ACHN (cell line): Measurements from ENCODE around the gene SENP2.
"Not testable (repeated sequence)": the region's sequence is repeated elsewhere in the genome, so short reads cannot be mapped to it uniquely, and the experiment has no call there.

Experiments
- DNase-seq: peaks from one replicate; pipeline ENCODE4 v3.0.0-alpha.2; 2015
- in situ Hi-C: cut with HindIII; loops from 2 replicates; pipeline ENCODE4 v1.10.0; 2017; ENCODE audit warnings: low sequenced_read_pairs, low pct_ligation_motif_present, low pct_unique_long_range_greater_than_20kb

Gene SENP2

DNA sequence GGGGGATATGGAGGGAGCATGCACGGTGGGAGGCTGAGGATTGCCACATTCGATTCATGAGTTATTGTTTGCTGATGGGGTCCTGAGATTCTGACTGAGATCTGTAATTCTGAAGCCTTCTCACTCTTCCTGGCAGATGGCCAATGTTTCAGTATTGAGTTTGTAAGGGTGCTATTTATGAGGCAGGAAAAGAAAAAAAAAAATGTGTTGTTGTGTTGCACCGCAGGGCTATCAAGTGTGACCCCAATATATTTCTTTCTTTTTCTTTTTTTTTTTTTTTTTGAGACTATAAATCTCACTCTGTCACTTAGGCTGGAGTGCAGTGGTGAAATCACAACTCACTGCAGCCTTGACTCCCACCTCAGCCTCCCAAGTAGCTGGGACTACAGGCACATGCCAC lies 3.2 kb upstream of the SENP2 start:
- no peak for DNase-seq
- in situ Hi-C loops = no loop called here

DNA sequence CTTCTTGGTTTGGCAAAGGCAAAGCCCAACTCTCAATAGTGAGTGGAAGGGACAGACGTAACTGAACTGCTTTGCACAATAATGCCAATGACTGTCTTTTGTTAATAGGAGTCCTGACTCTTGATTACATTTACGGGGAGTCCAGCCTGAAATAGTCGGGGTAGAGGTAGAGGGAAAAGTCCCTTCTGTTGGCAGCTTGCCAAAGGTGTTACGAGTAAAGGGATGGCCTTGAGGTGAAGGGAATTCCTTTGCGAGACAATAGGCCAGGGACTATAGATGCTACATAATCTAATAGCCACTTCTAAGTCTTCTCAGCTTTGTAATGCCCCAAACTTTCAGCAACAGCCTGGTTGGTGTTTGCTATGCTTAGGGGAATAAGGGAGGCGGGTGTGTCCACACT lies 2.2 kb upstream of the SENP2 start:
- no peak for DNase-seq
- in situ Hi-C loops = no loop called here

DNA sequence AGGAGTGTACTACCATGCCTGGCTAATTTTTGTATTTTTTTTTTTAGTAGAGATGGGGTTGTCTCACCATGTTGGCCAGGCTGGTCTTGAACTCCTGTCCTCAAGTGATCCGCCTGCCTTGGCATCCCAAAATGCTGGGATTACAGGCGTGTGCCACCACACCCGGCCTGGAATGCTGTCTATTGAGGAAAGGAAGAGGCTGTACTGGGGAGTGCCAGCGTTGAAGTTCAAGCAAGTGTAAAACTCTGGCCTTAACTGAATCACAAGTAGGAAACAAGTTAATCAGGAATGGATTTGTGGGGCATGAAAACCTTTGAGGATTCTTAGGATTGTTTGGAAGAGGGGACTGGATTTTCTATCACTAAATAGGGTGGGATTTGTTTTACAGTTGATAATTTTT lies 1.4 kb upstream of the SENP2 start:
- DNase-seq = no peak
- in situ Hi-C loops = no loop called here

DNA sequence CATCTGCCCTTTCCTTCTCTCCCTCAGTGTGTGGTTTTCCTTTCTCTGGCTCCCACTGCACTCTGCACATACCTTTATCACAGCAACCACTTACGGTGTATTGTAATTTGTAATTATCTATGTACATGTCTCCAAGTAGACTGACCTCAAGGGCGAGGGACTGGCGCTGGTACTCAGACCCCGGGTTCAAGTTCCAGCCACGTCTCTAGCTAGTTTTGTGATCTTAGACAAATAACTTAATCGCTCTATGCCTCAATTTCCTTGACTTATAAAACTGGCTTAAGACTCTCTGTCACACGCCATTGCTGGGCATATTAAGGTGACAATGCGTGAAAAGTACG lies 607 bp upstream of the SENP2 start:
- DNase-seq = no peak
- in situ Hi-C loops = no loop called here

DNA sequence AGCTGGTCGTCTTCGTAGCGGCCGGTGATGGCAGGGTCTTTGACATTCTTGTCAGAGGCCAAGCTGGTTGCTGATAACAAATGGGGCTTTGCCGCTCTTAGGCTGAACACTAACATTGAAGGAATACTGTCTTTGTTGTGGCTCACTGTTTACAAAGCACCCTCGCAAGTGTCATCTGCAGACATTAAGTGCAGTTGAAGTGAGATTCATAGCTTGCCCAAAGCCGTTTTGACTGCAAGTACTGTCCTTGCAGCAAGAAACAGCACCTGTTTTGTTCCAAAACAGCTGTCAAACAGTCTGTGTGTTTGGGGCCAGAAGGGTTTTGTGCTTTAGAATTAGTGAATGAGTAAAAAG lies 568 bp downstream of the SENP2 start:
- in situ Hi-C loops = no loop called here
- DNase-seq = no peak

DNA sequence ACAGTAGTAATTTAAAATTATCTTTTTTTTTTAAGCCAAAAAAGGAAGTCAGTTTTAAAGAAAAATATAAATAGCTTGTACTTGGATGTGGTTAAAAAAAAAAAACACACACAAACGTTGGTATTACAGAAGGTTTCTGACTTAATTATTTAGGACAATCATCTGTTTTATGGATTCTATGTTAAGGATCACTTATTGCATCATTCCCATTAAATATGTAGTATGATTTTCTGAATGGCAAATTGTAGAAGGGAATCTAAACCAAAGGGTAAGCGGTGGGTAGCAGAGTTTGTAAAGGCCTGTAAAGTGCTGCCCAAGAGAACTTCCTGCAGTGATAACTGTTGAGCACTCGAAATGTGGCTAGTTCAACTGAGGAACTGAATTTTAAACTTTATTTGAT lies 8.0 kb downstream of the SENP2 start:
- in situ Hi-C loops = no loop called here
- DNase-seq = no peak

DNA sequence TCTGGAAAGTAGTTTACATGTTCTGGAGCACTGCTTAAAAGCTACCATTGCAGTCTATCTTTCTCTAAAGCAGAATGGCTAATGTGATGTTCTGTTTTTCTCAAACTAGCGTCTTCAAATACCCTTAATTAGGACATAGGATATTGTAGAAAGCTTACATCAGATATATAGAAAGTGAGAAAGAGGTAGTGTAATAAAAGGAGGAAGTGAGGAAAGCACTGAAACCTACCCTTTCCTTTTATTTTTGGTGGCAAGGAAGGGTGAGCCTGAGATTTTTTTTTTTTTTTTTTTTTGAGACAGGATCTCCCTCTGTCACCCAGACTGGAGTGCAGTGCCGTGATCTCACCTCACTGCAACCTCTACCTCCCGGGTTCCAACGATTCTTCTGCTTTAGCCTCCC lies 9.4 kb downstream of the SENP2 start:
- in situ Hi-C loops = no loop called here
- DNase-seq = no peak

DNA sequence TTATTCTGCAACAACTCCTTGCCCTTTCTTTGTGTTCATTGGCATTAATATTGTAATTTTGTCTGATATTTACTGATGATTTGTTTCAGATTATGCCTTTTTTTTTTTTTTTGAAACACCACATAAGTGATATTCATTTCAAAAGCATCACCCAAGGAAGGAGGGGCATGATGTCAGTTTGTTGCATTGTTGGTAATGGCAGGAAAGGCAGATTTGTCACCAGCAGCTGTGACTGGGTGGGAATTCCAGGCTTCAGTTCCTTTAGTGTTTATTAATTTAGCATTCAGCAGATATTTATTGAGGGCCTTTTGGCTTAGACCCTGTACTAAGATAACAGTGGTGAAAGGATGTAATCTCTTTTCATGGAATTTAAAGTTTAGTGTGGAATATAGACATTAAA lies 19.5 kb downstream of the SENP2 start:
- in situ Hi-C loops = no loop called here
- DNase-seq = no peak

DNA sequence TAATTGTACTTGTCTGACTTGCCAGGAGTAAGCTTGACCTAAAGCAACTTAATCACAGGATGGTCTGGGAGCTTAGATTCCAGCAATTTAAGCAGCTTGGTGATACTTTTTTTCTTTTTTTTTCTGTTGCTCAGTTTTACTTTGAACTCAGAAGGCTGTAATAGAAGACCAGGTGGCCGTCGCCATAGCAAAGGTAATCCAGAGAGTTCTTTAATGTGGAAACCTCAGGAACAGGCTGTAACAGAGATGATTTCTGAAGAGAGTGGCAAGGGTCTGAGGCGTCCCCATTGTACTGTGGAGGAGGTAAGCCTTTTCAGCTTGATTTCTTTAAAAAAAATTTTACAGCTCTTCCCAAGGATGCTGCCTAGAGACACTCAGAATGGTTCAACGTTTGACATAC lies 20.1 kb downstream of the SENP2 start:
- in situ Hi-C loops = no loop called here
- DNase-seq = no peak

DNA sequence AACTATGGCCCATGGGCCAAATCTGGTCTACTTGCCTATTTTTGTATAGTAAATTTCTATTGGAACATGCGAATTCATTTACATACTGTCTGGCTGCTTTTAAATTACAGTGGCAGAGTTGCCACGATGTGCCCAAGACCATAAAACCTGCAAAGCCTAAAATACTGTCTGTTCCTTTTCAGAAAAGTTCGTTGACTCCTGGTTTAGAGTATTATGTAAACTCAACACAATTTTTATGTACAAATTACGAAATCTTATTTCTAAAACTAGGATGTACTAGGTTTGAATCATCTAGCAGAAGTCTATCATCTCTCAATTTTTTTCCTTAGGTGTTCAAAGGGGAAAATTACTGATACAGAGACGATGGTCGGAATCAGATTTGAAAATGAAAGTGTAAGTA lies 26.9 kb downstream of the SENP2 start:
- DNase-seq = no peak
- in situ Hi-C loops = no loop called here

DNA sequence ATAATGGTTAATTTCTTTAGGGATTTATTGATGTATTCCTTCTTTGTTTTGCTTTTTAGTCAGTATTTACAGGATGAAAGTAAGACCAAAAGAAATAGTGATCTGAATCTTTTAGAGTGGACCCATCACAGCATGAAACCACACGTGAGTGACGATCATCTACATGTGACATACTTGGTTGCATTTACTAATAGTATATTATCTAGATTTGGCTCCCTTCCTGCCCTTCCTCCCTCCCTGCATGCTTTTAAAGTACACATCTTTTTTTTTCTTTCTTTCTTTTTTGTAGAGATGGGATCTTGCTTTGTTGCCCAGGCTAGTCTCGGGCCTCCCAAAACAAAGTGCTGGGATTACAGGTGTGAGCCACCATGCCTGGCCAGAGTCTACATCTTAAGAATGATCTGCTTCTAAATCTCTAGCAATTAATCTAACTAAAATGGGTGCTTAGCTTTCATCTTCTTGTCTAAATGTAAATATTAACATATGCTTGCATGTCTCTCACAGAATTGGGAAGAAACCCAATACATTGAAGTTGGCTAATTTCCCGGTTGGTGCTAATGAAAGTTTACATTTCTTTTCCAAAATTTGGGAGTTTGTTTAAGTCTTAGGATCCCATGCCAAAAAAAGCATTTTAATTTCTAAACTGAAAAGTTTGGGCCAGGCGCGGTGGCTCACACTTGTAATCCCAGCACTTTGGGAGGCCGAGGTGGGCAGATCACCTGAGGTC lies 38.0 kb downstream of the SENP2 start:
- in situ Hi-C loops = no loop called here
- no peak for DNase-seq

DNA sequence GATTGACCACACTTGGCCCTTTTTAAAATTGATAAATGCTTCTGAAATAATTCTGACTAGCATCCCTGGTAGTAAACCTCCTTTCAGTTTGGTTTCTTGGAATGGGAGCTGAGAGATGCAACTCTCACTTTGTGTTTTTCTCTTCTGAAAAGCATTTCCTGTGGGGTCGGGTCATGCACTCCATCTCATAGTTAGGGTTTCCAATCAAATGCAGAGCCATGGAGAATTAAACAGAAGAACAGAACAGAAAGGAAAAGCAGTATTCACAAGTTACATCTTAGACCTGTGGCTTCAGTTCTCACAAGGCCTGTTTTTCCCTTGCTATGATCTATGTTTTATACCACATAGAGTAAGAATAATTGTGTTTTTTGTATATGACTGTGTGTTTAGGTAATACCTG lies 39.7 kb downstream of the SENP2 start:
- in situ Hi-C loops = no loop called here
- no peak for DNase-seq

DNA sequence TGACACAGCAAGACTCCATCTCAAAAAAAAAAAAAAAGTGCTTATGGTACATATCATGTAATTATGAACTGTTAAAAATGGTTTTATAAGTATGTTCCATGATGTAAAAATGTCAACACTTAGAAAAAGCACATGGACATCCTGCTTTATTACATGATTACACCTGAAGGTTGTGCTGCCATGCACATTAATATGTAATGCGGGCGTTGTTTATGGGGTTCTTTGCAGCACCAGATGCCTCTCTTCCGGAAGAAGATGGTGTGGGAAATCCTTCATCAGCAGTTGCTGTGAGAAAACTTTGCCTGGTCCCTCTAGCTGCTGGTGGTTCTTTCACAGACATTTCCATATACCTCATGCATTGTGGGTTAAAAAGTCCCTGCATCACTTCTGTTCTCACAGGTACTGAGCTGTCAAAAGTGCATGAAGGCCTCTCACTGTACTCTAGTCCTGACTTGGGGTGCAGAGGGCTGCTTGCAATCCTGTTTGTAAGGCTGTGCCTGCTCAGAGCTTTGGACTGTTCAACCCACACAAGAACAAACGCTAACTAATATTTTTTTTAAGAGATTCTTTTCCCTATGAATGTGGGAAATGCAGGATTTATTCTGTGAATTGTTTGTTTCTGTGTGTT lies 43.6 kb downstream of the SENP2 start:
- no peak for DNase-seq
- in situ Hi-C loops = no loop called here

DNA sequence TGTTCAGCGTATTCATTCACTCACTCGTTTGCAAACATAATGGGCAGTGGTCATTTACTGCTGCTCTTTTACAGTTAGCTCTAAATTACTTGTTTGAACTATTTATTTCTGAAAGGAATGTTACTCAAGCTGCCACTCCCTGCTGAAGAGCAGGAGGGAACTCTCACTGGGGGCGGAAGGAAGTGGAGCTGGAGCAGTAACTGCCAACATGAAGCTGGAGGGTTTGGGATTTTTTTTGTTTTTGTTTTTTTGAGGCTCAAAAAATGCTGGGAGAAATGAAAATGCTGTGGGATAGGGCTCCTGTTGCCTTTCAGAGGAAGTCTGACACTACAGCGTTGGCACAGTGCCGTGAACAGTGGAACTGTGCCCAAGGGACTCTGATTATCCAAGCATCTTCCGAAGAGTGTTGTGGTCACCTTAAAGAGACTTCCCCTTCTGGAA lies 44.1 kb downstream of the SENP2 start:
- in situ Hi-C loops = no loop called here
- DNase-seq = no peak

DNA sequence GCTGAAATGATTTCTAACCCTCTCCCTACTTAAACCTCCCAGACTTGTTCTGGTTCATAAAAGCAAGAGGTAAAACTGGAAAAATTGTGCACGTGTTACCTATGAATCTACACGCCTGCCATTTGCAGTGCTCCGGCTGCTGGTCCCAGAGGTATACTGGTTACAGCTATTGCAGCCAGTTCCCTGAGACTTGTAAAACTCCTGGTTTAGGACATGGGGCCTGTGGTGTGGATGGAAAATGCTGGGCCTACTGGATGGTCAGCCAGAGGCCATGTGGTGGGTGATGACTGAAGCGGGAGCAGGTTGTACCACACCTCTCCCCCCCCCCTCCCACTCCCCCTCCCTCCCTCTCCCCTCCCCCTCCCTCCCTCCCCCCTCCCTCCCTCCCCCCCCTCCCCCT lies 45.0 kb downstream of the SENP2 start:
- in situ Hi-C loops = no loop called here
- no peak for DNase-seq

DNA sequence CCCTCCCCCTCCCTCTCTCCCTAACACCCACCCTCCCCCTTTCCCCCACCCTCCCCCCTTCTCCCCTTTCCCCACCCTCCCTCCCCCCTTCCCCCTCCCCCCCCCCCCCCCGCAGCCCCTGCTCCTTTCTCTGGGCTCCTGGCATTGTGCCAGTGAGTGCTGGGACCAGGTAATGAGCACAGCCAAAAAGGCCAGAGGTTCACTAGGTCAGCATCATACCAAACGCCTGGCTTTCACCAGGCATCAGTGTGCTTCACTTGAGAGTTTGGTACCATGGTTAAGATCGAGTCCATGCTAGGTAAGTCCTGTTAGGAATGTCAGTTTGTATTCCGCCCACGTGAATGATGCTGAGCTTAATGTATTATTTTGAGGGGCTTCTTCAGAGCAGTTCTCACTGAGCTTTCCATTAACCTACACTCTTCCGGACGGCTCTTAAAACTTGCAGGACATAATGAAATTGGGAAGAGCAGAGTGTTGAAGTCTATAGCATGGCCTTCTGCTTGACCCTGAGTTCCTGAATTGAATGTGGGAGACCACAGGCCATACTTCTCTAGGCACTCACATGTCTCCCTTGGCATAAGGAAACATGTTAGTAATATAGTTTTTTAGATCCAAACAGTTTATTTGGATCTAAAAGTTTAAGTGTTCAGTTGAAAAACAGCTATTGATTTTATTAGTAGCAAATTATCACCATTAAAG lies 45.6 kb downstream of the SENP2 start:
- in situ Hi-C loops = no loop called here
- no peak for DNase-seq

DNA sequence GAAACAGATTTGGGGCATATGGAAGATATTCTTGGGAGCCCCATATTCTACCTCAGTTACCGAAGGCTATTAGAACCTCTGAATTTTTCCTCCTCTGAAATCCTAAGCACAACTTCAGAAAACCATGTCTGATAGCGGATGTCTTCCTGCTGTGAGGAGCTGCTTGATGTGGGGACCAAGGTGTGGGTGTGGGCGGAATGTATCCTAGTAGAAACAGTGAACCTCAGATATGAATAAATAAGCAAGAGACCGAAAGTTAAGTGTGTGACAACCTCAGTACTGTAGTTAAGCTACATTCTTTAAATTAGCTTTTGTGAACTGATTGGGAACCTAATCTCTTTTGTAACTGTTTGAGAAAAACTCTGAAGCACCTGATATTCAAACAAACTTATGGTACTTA lies 46.9 kb downstream of the SENP2 start:
- no peak for DNase-seq
- in situ Hi-C loops = no loop called here

DNA sequence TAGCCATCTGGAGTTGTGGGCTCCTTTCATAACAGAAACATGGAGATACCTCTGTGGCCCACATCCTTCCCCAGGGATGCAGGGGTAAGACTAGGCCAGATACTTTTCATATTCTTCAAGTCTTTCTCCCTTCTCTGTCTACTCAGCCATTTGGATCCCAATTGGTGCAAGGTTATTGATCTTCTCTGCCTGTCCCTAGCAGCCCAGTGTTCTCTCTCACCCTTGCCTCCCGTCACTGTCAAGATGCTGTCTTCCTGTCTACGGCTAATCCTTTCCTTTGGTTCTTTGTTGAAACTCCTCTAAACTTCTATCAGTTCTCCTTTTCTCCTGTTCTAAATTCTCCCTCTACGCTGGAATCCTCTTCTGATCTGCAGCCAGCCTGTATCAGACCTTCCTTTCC lies 51.3 kb downstream of the SENP2 start:
- in situ Hi-C loops = no loop called here
- no peak for DNase-seq

DNA sequence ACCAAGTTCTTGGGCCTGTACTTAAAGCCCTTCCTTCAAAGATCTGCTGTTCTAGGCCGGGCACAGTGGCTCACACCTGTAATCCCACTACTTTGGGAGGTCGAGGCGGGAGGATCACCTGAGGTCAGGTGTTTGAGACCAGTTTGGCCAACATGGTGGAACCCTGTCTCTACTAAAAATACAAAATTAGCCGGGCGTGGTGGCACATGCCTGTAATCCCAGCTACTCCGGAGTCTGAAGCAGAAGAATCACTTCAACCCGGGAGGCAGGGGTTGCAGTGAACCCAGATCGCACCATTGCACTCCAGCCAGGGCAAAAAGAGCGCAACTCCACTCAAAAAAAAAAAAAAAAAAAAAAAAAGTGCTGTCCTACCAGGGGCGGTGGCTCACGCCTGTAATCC lies 52.6 kb downstream of the SENP2 start:
- DNase-seq, in situ Hi-C loops: not testable (repeated sequence)

DNA sequence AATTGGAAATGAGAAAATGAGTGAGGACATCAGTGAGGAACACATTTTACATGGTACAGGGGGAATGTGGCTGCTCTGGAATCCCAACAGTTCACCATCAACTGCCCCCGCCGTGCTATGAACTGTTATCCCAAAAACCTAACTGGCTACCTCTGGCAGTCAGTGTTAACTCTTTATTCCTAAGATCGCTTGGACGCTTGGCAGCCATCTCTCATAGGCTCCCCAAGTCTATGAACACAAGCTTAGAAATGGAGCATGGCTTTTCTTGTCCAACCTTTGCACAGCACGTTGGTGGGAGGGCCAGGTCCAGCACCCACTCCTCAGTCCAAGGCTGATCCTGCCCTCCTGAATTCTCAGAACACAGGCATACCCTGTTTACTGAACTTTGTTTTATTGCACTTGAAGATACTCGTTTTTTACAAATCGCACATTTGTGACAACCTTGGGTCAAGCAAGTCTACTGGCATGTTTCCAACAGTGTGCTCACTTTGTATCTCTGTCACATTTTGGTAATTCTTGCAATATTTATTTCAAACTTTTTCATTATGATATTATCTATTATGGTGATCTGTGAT lies 53.6 kb downstream of the SENP2 start:
- no peak for DNase-seq
- in situ Hi-C loops = no loop called here
